HG03097 (cell line): ENCODE measurements around the gene FRMD4A.

ENCODE experiments used
- ATAC-seq: cut with Tn5 transposase; IDR thresholded peaks from one replicate; pipeline ENCODE4 v1.9.1; 2021; ENCODE audit not compliant: unreplicated experiment, low FRiP score

FRMD4A gene

GRCh38 chr10:14024329-14025202 is 306.2 kb downstream of the FRMD4A start:
- ATAC-seq, result no peak

GRCh38 chr10:14023673-14024328 is 306.9 kb downstream of the FRMD4A start:
- no peak for ATAC-seq

- ATAC-seq, result no peak
These were observed 307.6 kb downstream of the FRMD4A start for GRCh38 chr10:14022954-14023672.

- ATAC-seq, result no peak
These were observed 308.7 kb downstream of the FRMD4A start for GRCh38 chr10:14022052-14022451.

GRCh38 chr10:14020037-14020664 is 310.6 kb downstream of the FRMD4A start:
- no peak for ATAC-seq

- no peak for ATAC-seq
These were observed 313.3 kb downstream of the FRMD4A start for GRCh38 chr10:14017467-14017866.

- ATAC-seq, result no peak
These were observed 313.8 kb downstream of the FRMD4A start for GRCh38 chr10:14016931-14017333.

- ATAC-seq, result no peak
These were observed 314.6 kb downstream of the FRMD4A start for GRCh38 chr10:14016011-14016536.

GRCh38 chr10:14014423-14014822 is 316.3 kb downstream of the FRMD4A start:
- no peak for ATAC-seq

GRCh38 chr10:14010769-14011574 is 319.8 kb downstream of the FRMD4A start:
- ATAC-seq, result no peak

GRCh38 chr10:14010101-14010558 is 320.6 kb downstream of the FRMD4A start:
- no peak for ATAC-seq

- no peak for ATAC-seq
These were observed 321.2 kb downstream of the FRMD4A start for GRCh38 chr10:14009371-14010100.

- ATAC-seq, result no peak
These were observed 322.0 kb downstream of the FRMD4A start for GRCh38 chr10:14008740-14009080.

- no peak for ATAC-seq
These were observed 326.2 kb downstream of the FRMD4A start for GRCh38 chr10:14004536-14004935.

GRCh38 chr10:14003517-14004184 is 327.1 kb downstream of the FRMD4A start:
- ATAC-seq, result no peak

GRCh38 chr10:14001298-14002040 is 329.3 kb downstream of the FRMD4A start:
- no peak for ATAC-seq

GRCh38 chr10:13998163-13998835 is 332.4 kb downstream of the FRMD4A start:
- ATAC-seq, result no peak
